MV-4-11 (cell line): Measurements from ENCODE around the gene GAL3ST1.
"Not testable (repeated sequence)": the region's sequence is repeated elsewhere in the genome, so short reads cannot be mapped to it uniquely, and the experiment has no call there.

Experiments used
- DNase-seq: peaks from one replicate; lab custom pipeline; 2025; lab: John Stamatoyannopoulos, UW

The GAL3ST1 gene

DNA sequence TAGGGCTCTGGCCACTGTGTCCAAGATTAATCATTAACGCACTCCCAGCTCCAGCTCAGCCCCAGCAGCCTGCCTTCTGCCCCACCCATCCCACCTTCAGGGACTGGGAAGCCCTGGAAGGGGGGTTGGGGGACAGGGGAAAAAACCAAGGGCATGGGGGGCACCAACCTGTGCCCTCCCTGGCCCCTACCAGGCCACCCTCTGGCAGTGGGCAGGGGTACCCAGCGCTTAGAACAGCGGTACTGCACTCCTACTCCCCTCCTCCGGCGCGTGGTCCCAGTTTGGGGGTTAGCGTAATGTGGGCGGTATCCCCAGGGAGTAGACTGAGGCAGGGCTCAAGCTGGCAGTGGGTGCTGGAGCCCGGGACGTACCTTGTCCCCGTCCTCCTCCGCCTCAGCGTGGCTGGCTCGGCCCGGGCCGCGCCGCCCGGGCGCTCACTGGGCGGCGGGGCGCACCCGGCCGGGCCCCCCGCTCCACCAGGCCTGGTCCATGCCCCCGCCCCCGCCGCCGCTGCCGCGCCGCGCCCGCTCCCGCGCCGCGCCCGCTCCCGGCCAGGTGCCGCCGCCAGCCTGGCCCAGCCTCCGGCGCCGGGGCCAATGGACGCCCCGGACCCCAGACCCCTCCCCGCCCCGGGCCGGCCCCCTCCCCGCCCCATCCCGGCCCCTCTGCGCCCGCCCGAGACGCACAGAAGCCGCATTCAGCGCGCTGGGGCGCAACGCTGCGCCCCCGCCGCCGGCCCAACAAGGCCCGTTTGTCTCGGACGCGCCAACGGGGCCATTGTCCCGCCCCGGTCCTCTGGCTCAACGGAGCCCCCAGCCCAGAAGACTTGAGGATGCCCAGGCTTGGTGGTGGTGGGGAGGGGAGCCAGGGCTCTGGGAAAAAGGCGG, at the start of gene GAL3ST1:
TSS of gene GAL3ST1 (minus strand) at position 571 of the 887 bp plus-strand sequence. CDS start 17,273 bp downstream, outside the sequence.
- no peak for DNase-seq

- not testable (repeated sequence) for DNase-seq
Measured at GRCh38 chr22:30619909-30620308, 45.4 kb upstream of the GAL3ST1 start.

DNA sequence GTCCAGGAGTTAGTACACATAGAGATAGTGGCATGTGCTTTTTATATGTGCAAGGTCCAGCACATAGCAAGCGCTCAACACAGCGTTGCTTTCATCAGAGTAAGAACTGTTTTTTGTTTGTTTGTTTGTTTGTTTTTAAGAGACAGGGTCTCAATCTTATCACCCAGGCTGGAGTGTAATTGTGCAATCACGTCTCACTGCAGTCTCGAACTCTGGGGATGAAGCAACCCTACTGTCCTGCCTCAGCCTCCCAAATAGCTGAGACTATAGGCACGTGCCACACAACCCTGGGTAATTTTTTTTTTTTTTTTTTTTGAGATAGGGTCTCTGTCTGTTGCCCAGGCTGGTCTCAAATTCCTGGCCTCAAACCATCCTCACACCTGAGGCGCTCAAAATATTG, 43.4 kb upstream of the GAL3ST1 start:
- no peak for DNase-seq

DNA sequence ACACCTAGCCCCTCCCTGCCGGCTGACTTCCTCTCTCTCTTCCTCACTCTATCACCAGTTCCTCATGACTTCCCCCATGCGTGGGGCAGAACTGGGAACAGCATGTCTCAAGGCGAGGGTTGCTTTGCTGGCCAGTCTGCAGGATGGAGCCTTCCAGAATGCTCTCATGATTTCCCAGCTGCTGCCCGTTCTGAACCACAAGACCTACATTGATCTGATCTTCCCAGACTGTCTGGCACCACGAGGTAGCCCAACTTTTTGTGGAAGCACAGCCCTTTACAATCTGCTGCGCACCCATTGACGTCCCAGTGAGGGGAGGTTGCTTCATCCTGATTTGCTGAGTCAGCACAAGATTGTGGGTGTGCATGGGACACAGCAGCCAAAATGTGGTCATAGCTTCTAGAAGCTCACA, 41.1 kb upstream of the GAL3ST1 start:
- DNase-seq, result no peak

DNA sequence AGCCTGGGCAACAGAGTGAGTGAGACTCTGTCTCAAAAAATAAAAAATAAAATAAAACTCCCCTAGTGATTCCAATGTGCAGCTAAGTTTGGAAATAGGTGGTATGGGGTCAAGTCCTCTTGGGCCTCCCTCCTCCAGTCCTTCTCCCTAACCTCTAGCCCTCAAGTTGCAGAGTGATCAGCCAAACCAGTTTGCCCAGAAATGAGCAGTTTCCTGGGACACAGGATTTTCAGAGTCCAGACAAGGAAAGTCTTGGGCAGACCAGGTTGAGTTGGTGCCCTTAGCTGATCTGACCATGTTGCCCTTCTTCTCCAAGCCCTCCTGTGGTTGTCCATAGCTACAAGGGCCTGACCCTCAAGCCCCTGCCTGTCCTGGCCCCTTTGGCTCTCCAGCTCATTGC, 40.4 kb upstream of the GAL3ST1 start:
- no peak for DNase-seq

DNA sequence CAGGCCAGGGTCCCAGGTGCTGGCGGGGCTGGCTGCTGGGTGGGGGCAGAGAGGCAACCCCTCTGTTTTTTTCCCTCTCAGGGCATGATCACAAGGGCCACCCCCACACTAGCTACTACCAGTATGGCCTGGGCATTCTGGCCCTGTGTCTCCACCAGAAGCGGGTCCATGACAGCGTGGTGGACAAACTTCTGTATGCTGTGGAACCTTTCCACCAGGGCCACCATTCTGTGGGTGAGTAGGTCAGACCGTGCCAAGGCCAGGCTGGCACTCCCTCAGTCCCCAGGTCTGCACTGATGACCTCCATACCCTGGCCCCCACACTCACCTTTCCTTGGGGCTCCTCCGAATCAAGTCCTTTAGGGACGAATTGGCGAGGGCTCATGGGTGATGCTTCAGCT, 39.8 kb upstream of the GAL3ST1 start:
- DNase-seq, result no peak

DNA sequence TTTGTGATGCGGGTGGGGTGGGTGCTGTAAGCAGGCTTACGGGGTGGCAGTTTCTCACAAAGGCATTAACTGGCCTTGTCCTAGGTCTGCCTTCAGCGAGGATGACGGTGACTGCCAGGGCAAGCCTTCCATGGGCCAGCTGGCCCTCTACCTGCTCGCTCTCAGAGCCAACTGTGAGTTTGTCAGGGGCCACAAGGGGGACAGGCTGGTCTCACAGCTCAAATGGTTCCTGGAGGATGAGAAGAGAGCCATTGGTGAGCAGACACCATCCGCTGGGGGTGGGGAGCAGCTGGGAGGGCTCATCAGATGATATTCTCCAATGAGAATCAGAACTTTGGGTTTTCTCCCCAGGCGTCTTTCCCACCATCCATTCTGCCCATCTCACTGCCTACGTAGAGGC, 38.3 kb upstream of the GAL3ST1 start:
- DNase-seq, result no peak

- DNase-seq, result no peak
Measured at GRCh38 chr22:30611197-30611596, 36.7 kb upstream of the GAL3ST1 start.

GRCh38 chr22:30610299-30610698, 35.8 kb upstream of the GAL3ST1 start:
- DNase-seq, result peak; percentile 60

DNA sequence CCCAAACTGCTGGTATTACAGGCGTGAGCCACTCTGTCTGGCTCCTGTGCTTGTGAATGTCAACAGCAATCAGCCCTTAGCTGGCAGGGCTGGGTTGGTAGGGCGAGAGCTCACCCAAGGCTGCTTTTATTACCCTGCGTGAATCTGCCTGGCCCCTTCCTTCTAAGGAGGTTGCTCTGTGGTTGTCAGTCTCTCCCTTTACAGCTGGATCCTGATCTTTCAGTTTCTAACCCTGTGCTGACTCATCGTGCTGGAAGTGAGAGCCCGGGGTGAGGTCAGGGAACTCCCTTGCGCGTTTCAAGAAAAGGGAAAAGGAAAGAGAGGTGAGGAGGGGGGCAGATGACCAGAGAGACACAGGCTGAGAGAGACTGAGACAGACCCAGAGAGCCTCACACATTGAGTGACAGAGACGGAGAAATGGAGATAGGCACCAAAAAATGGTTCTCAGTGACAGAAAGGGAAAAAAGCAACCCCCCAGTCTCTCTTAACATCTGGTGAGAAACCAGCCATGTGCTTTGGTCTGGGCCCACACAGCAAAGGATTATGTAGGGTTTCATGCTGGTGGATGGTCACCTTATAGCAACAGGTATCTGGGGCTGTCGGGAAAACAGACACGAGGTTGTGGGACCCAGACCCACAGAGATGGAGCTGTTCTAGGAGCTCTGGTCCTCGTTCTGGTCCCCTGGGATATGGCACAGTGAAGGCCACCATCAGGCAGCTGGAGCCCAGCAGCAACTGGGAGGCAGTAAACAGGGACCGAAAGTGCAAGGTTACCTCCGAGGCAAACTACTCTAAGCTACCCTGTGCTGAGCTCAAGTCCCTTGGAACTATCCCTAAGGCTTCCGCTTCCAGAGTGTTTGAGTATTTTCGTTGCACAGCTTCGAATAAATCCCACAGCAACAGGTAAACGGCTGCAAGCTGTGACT, 35.1 kb upstream of the GAL3ST1 start:
- DNase-seq, result peak; percentile 92

- no peak for DNase-seq
Measured at GRCh38 chr22:30607939-30608338, 33.5 kb upstream of the GAL3ST1 start.

GRCh38 chr22:30607300-30607930, 33.0 kb upstream of the GAL3ST1 start:
- no peak for DNase-seq

DNA sequence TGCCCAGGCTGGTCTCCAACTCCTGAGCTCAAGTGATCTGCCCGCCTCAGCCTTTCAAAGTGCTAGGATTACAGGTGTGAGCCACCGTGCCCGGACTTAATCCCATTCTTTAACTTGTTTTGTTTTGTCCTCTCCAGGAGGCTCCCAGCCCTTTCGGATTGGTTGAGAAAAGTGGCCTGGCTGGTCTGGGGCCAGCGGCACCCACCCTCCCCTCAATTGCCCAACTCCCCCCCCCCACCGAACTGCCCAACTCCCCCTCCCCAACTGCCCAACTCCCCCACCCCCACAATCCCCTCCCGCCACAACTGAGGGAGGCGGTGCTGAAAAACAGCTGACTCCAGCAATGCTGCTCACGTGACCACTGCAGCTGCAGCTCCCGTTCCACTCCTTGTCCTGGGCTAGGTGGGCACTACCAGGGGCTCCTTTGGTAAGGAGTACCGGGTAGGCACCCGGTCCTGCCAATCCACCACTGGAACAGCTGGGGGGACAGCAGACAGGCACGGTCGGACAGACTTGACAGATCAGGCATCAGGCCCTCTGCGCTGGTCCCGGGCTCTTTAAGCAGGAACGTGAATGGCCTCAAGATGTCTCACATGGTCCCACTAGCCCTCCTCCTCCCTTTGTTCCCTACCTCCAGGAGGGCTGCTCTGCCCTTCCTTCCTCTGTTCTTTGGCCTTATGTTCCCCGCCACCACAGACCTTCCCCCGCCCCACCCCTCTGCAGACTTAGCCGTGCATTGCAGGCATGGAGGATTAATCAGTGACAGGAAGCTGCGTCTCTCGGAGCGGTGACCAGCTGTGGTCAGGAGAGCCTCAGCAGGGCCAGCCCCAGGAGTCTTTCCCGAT, 32.2 kb upstream of the GAL3ST1 start, which contains the start of gene TCN2:
TSS of gene TCN2 (plus strand) at position 720 of the 845 bp plus-strand sequence. CDS start 158 bp downstream, outside the sequence.
- DNase-seq, result peak; percentile 59

GRCh38 chr22:30605449-30606110, 31.1 kb upstream of the GAL3ST1 start:
- peak; percentile 64 for DNase-seq

GRCh38 chr22:30604723-30605122, 30.3 kb upstream of the GAL3ST1 start:
- DNase-seq, result no peak

- DNase-seq, result no peak
Measured at GRCh38 chr22:30603801-30604200, 29.3 kb upstream of the GAL3ST1 start.

DNA sequence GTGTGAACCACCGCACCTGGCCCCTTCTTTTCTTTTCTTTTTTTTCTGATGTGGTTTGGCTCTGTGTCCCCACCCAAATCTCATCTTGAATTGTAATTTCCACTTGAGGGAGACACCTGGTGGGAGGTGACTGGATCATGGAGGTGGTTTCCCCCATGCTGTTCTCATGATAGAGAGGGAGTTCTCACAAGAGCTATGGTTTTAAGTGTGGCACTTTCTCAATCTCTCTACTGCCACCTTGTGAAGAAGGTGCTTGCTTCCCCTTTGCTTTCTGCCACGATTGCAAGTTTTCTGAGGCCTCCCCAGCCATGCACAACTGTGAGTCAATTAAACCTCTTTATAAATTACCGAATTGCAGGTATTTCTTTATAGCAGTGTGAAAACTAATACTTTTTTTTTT, 27.6 kb upstream of the GAL3ST1 start:
- DNase-seq, result peak; percentile 48

GRCh38 chr22:30601464-30601863, 27.0 kb upstream of the GAL3ST1 start:
- no peak for DNase-seq

GRCh38 chr22:30600921-30601320, 26.5 kb upstream of the GAL3ST1 start:
- DNase-seq, result no peak

DNA sequence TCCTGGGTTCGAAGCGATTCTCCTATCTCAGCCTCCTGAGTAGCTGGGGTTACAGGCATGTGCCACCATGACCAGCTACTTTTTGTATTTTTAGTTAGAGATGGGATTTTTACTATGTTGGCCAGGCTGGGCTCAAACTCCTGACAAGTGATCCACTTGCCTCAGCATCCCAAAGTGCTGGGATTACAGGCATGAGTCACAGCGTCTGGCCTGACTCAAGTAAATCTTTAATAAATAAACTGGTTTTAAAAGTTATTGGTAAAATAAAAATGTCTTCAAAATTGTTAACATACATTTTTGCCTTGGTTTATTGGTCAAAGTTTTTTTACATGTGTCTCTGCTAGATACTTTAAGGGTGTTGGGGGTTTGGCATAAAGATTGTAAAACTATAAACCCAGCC, 24.5 kb upstream of the GAL3ST1 start:
- DNase-seq, result no peak

DNA sequence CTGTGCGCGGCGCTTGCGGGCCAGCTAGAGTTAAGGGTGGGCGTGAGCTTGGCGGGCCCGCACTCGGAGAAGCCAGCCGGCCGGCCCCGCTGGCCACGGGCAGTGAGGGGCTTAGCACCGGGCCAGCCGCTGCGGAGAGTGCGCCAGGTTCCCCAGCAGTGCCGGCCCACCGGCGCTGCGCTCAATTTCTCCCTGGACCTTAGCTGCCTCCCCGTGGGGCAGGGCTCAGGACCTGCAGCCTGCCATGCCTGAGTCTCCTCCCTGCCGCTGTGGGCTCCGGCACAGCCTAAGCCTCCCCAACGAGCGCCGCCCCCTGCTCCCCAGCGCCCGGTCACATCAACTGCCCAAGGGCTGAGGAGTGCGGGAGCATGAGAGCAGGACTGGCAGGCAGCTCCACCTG, 22.4 kb upstream of the GAL3ST1 start:
- DNase-seq, result no peak
